SJCRH30 (cell line): ENCODE measurements around the gene OCA2. TPM values are rescaled to one million over a fixed set of nuclear protein-coding genes. Genes with fewer than 3 reads are reported as not detected.

Experiments used
- DNase-seq, 2 experiments: peaks; one replicate each; pipeline ENCODE4 v3.0.0-alpha.2; 2015 to 2020
- H3K27ac ChIP-seq: fragments of 250-450 bp; sonication (Bioruptor Pico); 2 replicates; pipeline ENCODE4 v1.5.1; 2020; ENCODE audit warnings: mild to moderate bottlenecking, moderate library complexity
- H3K27me3 ChIP-seq: fragments of 250-450 bp; sonication (Bioruptor Pico); 2 replicates; pipeline ENCODE4 v1.5.1; 2020; ENCODE audit warnings: mild to moderate bottlenecking, moderate library complexity
- H3K36me3 ChIP-seq: fragments of 250-450 bp; sonication (Bioruptor Pico); 2 replicates; pipeline ENCODE4 v1.5.1; 2020; ENCODE audit warnings: mild to moderate bottlenecking, moderate library complexity
- H3K4me1 ChIP-seq: fragments of 250-450 bp; sonication (Bioruptor Pico); 2 replicates; pipeline ENCODE4 v1.5.1; 2020; ENCODE audit warnings: mild to moderate bottlenecking, moderate library complexity
- H3K4me3 ChIP-seq: fragments of 250-450 bp; sonication (Bioruptor Pico); 2 replicates; pipeline ENCODE4 v1.5.1; 2020; ENCODE audit warnings: mild to moderate bottlenecking, moderate library complexity
- H3K9me3 ChIP-seq: fragments of 250-450 bp; sonication (Bioruptor Pico); replicated peaks from 2 replicates; pipeline ENCODE4 v1.5.1; 2020; ENCODE audit warnings: mild to moderate bottlenecking, moderate library complexity
- total RNA-seq: library from RNA; depleted of rRNA; stranded (reverse); fragments of >200 nt; shearing (Covaris generic); gene quantifications from 2 replicates; pipeline ENCODE4 v1.2.3, GENCODE V29; 2014

OCA2 gene
- total RNA-seq, 1 experiment from 2014 or later, result not detected

DNA sequence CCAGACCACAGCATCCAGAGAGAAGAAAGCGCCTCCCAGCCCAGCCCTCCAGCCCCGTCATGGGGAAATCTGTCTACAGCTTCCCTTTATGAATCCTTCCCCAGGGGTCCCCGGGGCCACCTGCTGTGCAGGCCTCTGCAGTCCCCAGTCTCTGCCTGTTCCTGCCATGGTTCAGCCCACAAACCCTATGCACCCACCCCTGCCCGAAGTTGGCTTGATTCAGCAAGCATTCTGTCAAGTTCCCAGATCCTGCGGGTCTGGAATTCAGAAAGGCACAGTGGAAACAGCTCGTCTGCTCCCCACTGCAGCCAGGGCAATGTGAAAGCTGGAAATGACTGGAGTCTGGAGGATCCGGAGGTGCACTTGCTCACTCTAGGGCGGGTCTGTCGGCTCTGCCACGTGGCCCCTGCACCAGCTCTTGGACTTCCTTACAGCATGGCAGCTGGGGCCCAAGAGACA, 2.9 kb upstream of the OCA2 start:
- H3K27me3 ChIP-seq, result peaks cover 7% of the 10 kb centered on the region; the same call in 1 of the 2 replicates
- no peaks in the 10 kb centered on the region for H3K36me3 ChIP-seq
- H3K4me1 ChIP-seq, result peaks cover 11% of the 10 kb centered on the region
- no peak overlapping the region for H3K4me3 ChIP-seq
- no peak for DNase-seq
- no peaks in the 10 kb centered on the region for H3K9me3 ChIP-seq
- no peak overlapping the region for H3K27ac ChIP-seq

DNA sequence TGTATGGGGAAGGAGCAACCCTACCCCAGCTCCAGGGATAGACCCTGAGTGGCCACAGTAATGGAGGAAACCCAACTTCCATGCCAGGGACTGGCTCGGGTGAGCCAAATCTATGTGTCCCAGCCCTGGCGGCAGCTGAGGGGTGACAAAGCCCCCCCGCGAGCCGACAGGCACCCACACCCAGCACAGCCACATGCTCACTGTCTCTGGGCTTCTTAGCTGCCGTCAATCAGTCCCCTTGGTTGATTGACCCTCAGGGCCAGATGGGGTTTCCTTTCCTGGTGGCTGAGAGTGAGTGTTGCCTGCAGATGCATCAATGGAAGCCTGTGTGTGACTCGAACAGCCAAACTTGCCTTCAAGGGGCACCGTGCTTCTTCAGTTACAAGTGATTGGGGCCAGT, 2.1 kb upstream of the OCA2 start:
- DNase-seq, result no peak
- Histone ChIP-seq H3K27ac (no peak overlapping the region), H3K27me3 (peaks cover 7% of the 10 kb centered on the region; the same call in 1 of the 2 replicates), H3K36me3 (no peaks in the 10 kb centered on the region), H3K9me3 (no peaks in the 10 kb centered on the region), H3K4me3 (no peak overlapping the region), H3K4me1 (peaks cover 11% of the 10 kb centered on the region)

GRCh38 chr15:28100516-28101195, 1.5 kb upstream of the OCA2 start:
- Histone ChIP-seq H3K4me1 (peaks cover 11% of the 10 kb centered on the region), H3K36me3 (no peaks in the 10 kb centered on the region), H3K4me3 (no peak overlapping the region), H3K27me3 (peaks cover 7% of the 10 kb centered on the region; the same call in 1 of the 2 replicates), H3K27ac (no peak overlapping the region), H3K9me3 (no peaks in the 10 kb centered on the region)
- no peak for DNase-seq

GRCh38 chr15:28099555-28100140, 533 bp upstream of the OCA2 start:
- Histone ChIP-seq H3K36me3 (no peaks in the 10 kb centered on the region), H3K4me1 (peaks cover 11% of the 10 kb centered on the region), H3K9me3 (no peaks in the 10 kb centered on the region), H3K27ac (no peak overlapping the region), H3K27me3 (peaks cover 7% of the 10 kb centered on the region; the same call in 1 of the 2 replicates), H3K4me3 (no peak overlapping the region)
- DNase-seq, result no peak

DNA sequence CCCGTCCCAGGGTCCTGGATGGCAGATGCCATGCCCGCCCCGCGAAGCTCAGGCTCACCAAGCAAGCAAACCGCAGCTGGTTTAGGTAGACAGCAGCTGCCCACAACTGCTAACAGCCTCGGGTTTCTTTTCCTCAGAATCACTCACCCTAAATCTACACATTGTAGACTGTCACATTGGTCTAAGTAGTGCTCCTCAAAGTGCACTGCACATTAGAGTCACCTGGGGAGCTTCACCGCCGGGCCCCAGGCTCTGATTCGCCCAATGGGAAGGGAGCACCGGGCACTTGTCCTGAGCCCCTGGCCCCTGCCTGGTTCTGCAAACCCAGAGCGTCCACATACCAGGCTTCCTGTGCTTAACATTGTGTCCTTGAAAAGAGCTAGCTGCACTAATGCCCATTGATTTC, 752 bp downstream of the OCA2 start:
- no peaks in the 10 kb centered on the region for H3K9me3 ChIP-seq
- H3K4me1 ChIP-seq, result peaks cover 11% of the 10 kb centered on the region
- H3K4me3 ChIP-seq, result no peak overlapping the region
- peak; percentile 36 to 56 for DNase-seq
- no peak overlapping the region for H3K27ac ChIP-seq
- H3K27me3 ChIP-seq, result peaks cover 7% of the 10 kb centered on the region; the same call in 1 of the 2 replicates
- no peaks in the 10 kb centered on the region for H3K36me3 ChIP-seq

DNA sequence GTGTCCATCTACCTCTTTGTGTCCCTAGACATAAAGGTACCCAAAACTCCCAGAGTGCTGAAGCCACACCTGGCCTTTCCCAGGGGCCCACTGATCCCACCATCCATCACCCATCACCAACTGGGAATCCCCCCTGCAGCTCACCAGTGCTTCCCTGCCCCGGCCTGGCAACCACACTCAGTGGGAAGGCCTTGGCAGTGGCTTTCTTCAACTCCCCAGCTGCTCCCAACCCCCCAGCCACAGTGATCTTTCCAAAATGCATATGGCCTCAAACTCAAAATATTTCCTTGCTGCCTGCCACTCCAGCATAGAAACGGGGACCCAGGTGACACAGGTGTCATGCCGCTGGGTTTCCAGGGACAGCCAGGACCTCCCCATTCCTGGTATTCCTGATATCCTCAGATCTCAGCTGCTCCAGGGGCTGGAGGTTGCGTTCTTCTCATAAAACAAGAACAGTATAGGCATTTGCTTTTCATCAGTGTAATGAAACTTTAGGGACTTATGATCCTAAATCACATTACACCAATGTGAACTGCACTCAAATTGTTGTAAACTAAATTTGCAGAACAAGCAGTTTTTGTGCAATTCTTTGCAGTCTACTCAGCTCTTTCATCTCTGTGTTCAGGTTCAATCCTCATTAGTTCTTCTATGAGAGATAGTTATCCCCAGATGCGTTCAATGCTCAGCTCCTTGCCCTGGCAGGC, 1.3 kb downstream of the OCA2 start:
- Histone ChIP-seq H3K4me3 (no peak overlapping the region), H3K27me3 (peaks cover 7% of the 10 kb centered on the region; the same call in 1 of the 2 replicates), H3K9me3 (no peaks in the 10 kb centered on the region), H3K36me3 (no peaks in the 10 kb centered on the region), H3K27ac (no peak overlapping the region), H3K4me1 (peaks cover 11% of the 10 kb centered on the region)
- DNase-seq, result no peak

DNA sequence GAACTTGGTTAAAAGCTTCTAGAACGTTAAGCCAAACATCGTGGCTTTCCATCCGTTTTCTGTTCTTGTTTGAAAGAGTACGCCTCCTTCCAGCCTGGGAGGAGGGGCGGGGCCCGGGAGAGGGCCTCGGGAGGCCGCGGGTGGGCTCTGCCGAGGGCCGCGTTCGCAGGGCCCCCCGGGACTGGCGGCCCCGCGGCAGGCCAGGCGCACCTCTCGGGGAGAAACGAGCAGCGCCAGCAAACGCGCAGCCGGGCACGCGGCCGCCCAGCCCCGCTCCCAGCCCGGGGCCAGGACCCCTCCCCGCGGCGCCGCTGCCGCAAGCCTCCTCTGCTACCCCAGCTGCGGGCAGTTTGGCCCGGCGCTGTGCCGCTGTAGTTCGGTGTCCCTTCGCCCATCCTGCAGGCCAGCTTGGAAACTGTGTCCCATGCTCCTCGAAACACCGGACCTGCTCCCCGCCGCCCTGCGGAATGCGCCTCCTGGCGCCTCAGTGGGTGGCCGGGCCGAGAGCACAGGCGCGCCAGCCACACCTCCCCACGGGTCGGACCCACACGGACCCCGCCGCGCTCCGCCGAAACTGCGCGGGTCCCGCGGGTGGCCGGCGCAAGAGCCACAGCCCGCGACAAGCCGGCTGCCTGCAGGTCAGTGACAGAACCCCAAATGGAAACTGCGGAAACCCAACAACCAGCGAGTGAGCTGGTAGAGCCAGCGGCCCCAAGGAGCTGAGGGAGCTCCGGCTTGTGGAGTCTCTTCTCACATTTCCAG, 2.3 kb downstream of the OCA2 start:
- H3K27ac ChIP-seq, result no peak overlapping the region
- H3K9me3 ChIP-seq, result no peaks in the 10 kb centered on the region
- peaks cover 11% of the 10 kb centered on the region for H3K4me1 ChIP-seq
- DNase-seq, result no peak
- H3K27me3 ChIP-seq, result peaks cover 7% of the 10 kb centered on the region; the same call in 1 of the 2 replicates
- H3K36me3 ChIP-seq, result no peaks in the 10 kb centered on the region
- no peak overlapping the region for H3K4me3 ChIP-seq

DNA sequence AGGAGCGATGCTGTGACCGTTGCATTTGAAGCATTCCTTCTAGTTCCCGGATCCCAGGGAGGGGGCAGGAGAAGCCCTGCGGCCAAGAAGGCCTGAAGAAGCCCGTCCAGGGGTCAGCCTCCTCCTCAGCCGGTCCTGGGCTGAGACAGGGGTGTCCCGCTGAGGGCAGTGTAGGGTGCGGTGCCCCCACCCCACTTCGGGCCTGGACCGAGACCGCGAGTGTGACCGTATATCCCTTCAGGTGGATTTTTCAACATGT, 2.8 kb downstream of the OCA2 start:
- no peak overlapping the region for H3K27ac ChIP-seq

GRCh38 chr15:28094732-28095521, 4.2 kb downstream of the OCA2 start:
- H3K27me3 ChIP-seq, result peaks cover 3% of the 10 kb centered on the region; the same call in 1 of the 2 replicates
- no peaks in the 10 kb centered on the region; the same call in 1 of the 2 replicates for H3K9me3 ChIP-seq
- no peak overlapping the region for H3K27ac ChIP-seq
- H3K4me1 ChIP-seq, result peaks cover 11% of the 10 kb centered on the region
- DNase-seq, result no peak
- H3K4me3 ChIP-seq, result no peak overlapping the region
- H3K36me3 ChIP-seq, result no peaks in the 10 kb centered on the region

More for the DNA sequence above, 2.8 kb downstream of the OCA2 start:
- Histone ChIP-seq H3K27me3 (peaks cover 7% of the 10 kb centered on the region; the same call in 1 of the 2 replicates), H3K9me3 (no peaks in the 10 kb centered on the region), H3K4me1 (peaks cover 11% of the 10 kb centered on the region), H3K4me3 (no peak overlapping the region), H3K36me3 (no peaks in the 10 kb centered on the region)
- no peak for DNase-seq

DNA sequence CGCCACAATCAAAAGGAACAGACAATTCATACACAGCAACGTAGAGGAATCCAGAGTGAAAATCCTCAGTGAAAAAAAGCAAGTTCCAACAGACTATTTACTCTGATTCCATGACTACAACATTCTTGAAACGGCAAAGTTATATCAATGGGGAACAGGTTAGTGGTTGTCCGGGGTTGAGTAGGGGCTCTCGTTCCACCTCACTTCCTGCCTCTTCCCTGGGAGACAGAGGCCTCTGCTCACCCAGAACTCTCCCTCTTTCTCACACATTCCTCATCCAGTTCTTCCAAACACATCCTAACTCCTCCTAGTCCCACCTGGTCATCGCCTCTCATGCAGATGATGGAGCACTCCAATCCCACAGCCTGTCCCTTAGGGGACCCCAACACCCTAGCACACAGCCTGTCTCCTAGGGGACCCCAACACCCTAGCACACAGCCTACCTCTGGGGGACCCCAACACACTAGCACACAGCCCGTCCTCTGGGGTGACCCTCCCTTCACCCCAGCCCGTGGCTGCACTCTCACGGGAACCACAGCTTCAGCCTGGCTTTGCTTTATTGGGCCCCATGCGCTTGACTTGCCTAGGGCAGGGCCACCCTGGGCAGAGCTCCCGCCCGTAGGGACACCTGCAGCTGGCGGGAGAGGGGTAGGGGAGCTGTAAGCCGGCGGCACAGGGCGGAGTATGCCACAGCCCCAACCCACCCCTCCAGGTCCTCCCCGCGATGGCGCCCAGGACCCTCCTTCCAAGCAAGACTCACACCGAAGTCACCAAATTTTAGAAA, 5.2 kb downstream of the OCA2 start:
- no peak for DNase-seq

DNA sequence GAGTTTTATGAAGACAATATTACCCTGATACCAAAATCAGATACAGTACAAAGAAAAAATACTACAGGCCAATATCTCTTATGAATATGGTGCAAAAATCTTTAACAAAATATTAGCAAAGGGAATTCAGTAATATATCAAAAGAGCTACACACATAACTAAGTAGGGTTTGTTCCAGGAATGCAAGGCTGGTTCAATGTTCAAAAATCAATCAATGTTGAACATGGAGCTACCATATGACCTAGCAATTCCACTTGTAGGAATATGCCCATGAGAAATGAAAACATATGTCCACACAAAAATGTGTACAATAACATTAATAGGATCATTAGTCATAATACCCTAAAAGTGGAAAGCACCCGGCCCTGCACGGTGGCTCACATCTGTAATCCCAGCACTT, 7.8 kb downstream of the OCA2 start:
- Histone ChIP-seq H3K4me3 (no peak overlapping the region), H3K4me1 (no peaks in the 10 kb centered on the region), H3K27ac (no peak overlapping the region), H3K27me3 (0 out of 2 replicates have a peak, but pooled peaks cover 4% of the 10 kb centered on the region), H3K9me3 (no peaks in the 10 kb centered on the region; the same call in 1 of the 2 replicates), H3K36me3 (no peaks in the 10 kb centered on the region)
- DNase-seq, result no peak

More for the DNA sequence above, 5.2 kb downstream of the OCA2 start:
- H3K36me3 ChIP-seq, result no peaks in the 10 kb centered on the region
- H3K27me3 ChIP-seq, result 0 out of 2 replicates have a peak, but pooled peaks cover 4% of the 10 kb centered on the region
- H3K4me1 ChIP-seq, result peaks cover 11% of the 10 kb centered on the region
- H3K27ac ChIP-seq, result no peak overlapping the region
- H3K9me3 ChIP-seq, result no peaks in the 10 kb centered on the region; the same call in 1 of the 2 replicates
- H3K4me3 ChIP-seq, result no peak overlapping the region

- 0 out of 2 replicates have a peak, but pooled peaks cover 4% of the 10 kb centered on the region for H3K27me3 ChIP-seq
- H3K9me3 ChIP-seq, result no peaks in the 10 kb centered on the region; the same call in 1 of the 2 replicates
- no peaks in the 10 kb centered on the region for H3K36me3 ChIP-seq
- no peaks in the 10 kb centered on the region for H3K4me1 ChIP-seq
- H3K4me3 ChIP-seq, result no peak overlapping the region
- peak; percentile 50 to 78 for DNase-seq
- H3K27ac ChIP-seq, result no peak overlapping the region
Measured at GRCh38 chr15:28086175-28086703, 12.9 kb downstream of the OCA2 start.
